Thyroid gland (tissue), 4 donors: Measurements from ENCODE around the gene ALG12. TPM values are rescaled to one million over a fixed set of nuclear protein-coding genes. Genes with fewer than 3 reads are reported as not detected.

ENCODE experiments used
- DNase-seq, 2 donors: peaks; one replicate each; pipeline ENCODE4 v3.0.0-alpha.2; 2019
- H3K27ac ChIP-seq, 3 donors: fragments of 200-600 bp; sonication (generic); 1 replicate in 2 of 3; 2 replicates in 1 of 3; pipeline ENCODE4 v1.5.1; 2016 to 2019; ENCODE audit warnings: mild to moderate bottlenecking in 1 of 3, moderate library complexity in 1 of 3
- H3K27me3 ChIP-seq: fragments of 200-600 bp; sonication (generic); one replicate; pipeline ENCODE4 v1.5.1; 2019
- H3K36me3 ChIP-seq, 2 donors: fragments of 200-600 bp; sonication (generic); one replicate each; pipeline ENCODE4 v1.5.1; 2016 to 2019
- H3K4me1 ChIP-seq, 2 donors: fragments of 200-600 bp; sonication (generic); one replicate each; pipeline ENCODE4 v1.5.1; 2017 to 2019
- H3K4me3 ChIP-seq, 3 donors: fragments of 200-600 bp; sonication (generic); replicated peaks in 1 of 3; 1 replicate in 2 of 3; 2 replicates in 1 of 3; pipeline ENCODE4 v1.5.1; 2016; ENCODE audit warnings: mild to moderate bottlenecking in 1 of 3
- H3K9me3 ChIP-seq: fragments of 200-600 bp; sonication (generic); one replicate; pipeline ENCODE4 v1.5.1; 2017
- POLR2A ChIP-seq, 2 donors: fragments of 450-650 bp; IDR thresholded peaks; one replicate each; pipeline ENCODE4 v1.6.1; 2017; ENCODE audit warnings: antibody characterized with exemption in 2 of 2, mild to moderate bottlenecking in 2 of 2, moderate library complexity in 1 of 2
- WGBS, 2 donors: methylation state at CpG; one replicate each; pipeline ENCODE4 v1.1.5; 2017; 5-methylcytosine and 5-hydroxymethylcytosine counted together
- intact Hi-C: fragments of 100-400 bp; cut with DNase I; formaldehyde crosslinking; loops from one replicate; pipeline ENCODE4 v1.15.1; 2023
- total RNA-seq, 4 donors: library from RNA; depleted of rRNA; stranded (reverse); fragments of >200 nt; gene quantifications; one replicate each; pipeline ENCODE4 v1.2.3, GENCODE V29; 2016
- TF ChIP-seq, protein P1 (sequence below), 6 experiments: fragments of 200-600 bp in 3 of 6; fragments of 450-650 bp in 3 of 6; sonication (generic) in 3 of 6; IDR thresholded peaks; one replicate each; pipeline ENCODE4 v1.5.1; 2016 to 2019; ENCODE audit warnings: antibody characterized with exemption in 6 of 6, mild to moderate bottlenecking in 2 of 6, inconsistent platforms in 1 of 6, moderate library complexity in 1 of 6

ALG12 gene
- total RNA-seq, 4 donors from 2014 or later, result 25.5 to 60.5 (median 52.2) TPM

GRCh38 chr22:49941507-49942316 is 23.5 kb upstream of the ALG12 start:
- 97% methylated on average over 10 to 12 of the region's 17 CpGs for WGBS, 2 donors
- TF ChIP-seq, protein P1, sequence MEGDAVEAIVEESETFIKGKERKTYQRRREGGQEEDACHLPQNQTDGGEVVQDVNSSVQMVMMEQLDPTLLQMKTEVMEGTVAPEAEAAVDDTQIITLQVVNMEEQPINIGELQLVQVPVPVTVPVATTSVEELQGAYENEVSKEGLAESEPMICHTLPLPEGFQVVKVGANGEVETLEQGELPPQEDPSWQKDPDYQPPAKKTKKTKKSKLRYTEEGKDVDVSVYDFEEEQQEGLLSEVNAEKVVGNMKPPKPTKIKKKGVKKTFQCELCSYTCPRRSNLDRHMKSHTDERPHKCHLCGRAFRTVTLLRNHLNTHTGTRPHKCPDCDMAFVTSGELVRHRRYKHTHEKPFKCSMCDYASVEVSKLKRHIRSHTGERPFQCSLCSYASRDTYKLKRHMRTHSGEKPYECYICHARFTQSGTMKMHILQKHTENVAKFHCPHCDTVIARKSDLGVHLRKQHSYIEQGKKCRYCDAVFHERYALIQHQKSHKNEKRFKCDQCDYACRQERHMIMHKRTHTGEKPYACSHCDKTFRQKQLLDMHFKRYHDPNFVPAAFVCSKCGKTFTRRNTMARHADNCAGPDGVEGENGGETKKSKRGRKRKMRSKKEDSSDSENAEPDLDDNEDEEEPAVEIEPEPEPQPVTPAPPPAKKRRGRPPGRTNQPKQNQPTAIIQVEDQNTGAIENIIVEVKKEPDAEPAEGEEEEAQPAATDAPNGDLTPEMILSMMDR (IDR thresholded peaks at IDR 0.05), result no peak
- no peak for TF ChIP-seq POLR2A (IDR thresholded peaks at IDR 0.05)
- Histone ChIP-seq H3K4me1 (peaks cover 9 to 25% of the 10 kb centered on the region in 2 donors), H3K9me3 (no peaks in the 10 kb centered on the region), H3K4me3 (no peak overlapping the region), H3K36me3 (no peaks in the 10 kb centered on the region), H3K27ac (no peak overlapping the region), H3K27me3 (no peaks in the 10 kb centered on the region)
- DNase-seq, result no peak
- intact Hi-C loops, result no loop called here

- DNase-seq, result no peak
- TF ChIP-seq, protein P1 (IDR thresholded peaks at IDR 0.05), result no peak
- peak overlapping the region in 2 of 3 donors; percentile 40 to 96 for H3K27ac ChIP-seq
- H3K27me3 ChIP-seq, result no peaks in the 10 kb centered on the region
- WGBS, 2 donors, result 73 to 77% methylated on average over 17 to 18 of the region's 19 CpGs
- intact Hi-C loops, result no loop called here
- H3K9me3 ChIP-seq, result no peaks in the 10 kb centered on the region
- H3K4me1 ChIP-seq, result peaks cover 28 to 46% of the 10 kb centered on the region in 2 donors
- H3K36me3 ChIP-seq, result no peaks in the 10 kb centered on the region
- H3K4me3 ChIP-seq, result no peak overlapping the region
Measured at GRCh38 chr22:49938565-49939136, 20.4 kb upstream of the ALG12 start.

DNA sequence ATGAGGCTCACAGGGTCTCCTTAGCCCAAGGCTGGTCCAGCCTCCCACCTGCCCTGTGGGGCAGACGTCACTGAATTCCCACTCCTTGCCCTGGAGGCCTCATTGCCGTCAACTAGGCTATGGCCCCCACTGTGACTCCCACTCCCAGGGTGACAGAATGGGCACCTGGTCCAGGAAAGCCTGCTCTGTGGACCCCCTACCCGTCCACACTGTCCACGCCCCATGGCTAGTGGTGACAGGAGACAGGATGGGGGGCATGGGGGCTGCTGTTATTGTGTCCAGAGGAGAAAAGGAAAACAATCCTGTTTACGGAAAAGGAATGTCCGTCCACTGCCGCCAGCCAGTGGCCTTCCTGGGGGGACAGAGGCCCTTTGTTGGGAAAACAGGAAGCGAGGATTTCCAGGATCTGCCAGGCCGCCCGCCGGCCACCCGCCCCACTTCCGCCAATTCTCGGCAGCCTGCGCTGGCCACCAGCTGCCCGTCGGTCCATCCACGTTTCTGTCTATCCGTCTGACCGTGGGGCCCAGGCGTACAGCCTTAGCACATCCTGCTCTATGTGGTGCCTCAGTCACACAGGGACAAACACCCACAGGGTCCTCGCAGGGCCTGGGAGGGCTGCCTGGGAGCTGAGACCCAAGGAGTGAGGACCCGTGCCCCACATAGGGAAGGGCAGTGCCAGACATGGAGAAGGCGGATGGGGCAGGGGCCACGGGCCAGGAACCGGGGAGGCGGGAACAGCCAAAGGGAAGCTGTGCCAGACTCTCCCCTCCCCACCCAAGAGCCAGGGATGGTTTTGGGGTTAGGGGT is 19.7 kb upstream of the ALG12 start:
- Histone ChIP-seq H3K4me3 (no peak overlapping the region), H3K27me3 (no peaks in the 10 kb centered on the region), H3K4me1 (peaks cover 35 to 53% of the 10 kb centered on the region in 2 donors), H3K27ac (peak overlapping the region; percentile 96 to 99 (median 96)), H3K9me3 (no peaks in the 10 kb centered on the region), H3K36me3 (no peaks in the 10 kb centered on the region)
- WGBS, 2 donors, result 83 to 87% methylated on average over 20 to 27 of the region's 27 CpGs
- DNase-seq, result peak; percentile 26 to 32
- TF ChIP-seq, protein P1 (IDR thresholded peaks at IDR 0.05), result no peak
- intact Hi-C loops, result no loop called here

GRCh38 chr22:49936973-49937757 is 18.9 kb upstream of the ALG12 start:
- H3K36me3 ChIP-seq, result no peaks in the 10 kb centered on the region
- peak overlapping the region; percentile 96 to 99 (median 96) for H3K27ac ChIP-seq
- peaks cover 40 to 61% of the 10 kb centered on the region in 2 donors for H3K4me1 ChIP-seq
- DNase-seq, result peak; percentile 38 to 47
- WGBS, 2 donors, result 58 to 75% methylated on average over 12 to 16 of the region's 21 CpGs
- H3K27me3 ChIP-seq, result no peaks in the 10 kb centered on the region
- H3K9me3 ChIP-seq, result no peaks in the 10 kb centered on the region
- TF ChIP-seq POLR2A (IDR thresholded peaks at IDR 0.05), result no peak
- TF ChIP-seq, protein P1 (IDR thresholded peaks at IDR 0.05), result no peak
- no peak overlapping the region for H3K4me3 ChIP-seq
- intact Hi-C loops, result no loop called here
